ENCODE measurements around the gene ATXN3L.

The ATXN3L gene

GRCh38 chrX:13334491-13334890 is 14.6 kb upstream of the ATXN3L start:
- Histone ChIP-seq H4K20me1 (ENCODE audit: low read depth, low read length) (no peaks in the 10 kb centered on the region), H3K27ac (ENCODE audit: low read depth, low read length) (no peak overlapping the region), H3K9ac (ENCODE audit: low read length) (no peak overlapping the region), H3K36me3 (ENCODE audit: low read length) (no peaks in the 10 kb centered on the region), H3K27me3 (ENCODE audit: low read length) (no peaks in the 10 kb centered on the region), H2AFZ (ENCODE audit: low read depth, low read length, severe bottlenecking) (no peak overlapping the region), H3K9me2 (replicated peaks; ENCODE audit: insufficient read depth, low read length) (no peaks in the 10 kb centered on the region), H3K4me2 (ENCODE audit: low read depth, low read length, poor library complexity, severe bottlenecking) (no peak overlapping the region), H3F3A (ENCODE audit: insufficient read depth) (no peaks in the 10 kb centered on the region), H3K9me3 (ENCODE audit: insufficient read depth, low read length) (no peaks in the 10 kb centered on the region), H3K4me3 (ENCODE audit: insufficient read depth, low read length, poor library complexity, severe bottlenecking) (no peak overlapping the region), H3K79me2 (ENCODE audit: insufficient read depth, low read length) (no peaks in the 10 kb centered on the region)
- TF ChIP-seq, protein P1, sequence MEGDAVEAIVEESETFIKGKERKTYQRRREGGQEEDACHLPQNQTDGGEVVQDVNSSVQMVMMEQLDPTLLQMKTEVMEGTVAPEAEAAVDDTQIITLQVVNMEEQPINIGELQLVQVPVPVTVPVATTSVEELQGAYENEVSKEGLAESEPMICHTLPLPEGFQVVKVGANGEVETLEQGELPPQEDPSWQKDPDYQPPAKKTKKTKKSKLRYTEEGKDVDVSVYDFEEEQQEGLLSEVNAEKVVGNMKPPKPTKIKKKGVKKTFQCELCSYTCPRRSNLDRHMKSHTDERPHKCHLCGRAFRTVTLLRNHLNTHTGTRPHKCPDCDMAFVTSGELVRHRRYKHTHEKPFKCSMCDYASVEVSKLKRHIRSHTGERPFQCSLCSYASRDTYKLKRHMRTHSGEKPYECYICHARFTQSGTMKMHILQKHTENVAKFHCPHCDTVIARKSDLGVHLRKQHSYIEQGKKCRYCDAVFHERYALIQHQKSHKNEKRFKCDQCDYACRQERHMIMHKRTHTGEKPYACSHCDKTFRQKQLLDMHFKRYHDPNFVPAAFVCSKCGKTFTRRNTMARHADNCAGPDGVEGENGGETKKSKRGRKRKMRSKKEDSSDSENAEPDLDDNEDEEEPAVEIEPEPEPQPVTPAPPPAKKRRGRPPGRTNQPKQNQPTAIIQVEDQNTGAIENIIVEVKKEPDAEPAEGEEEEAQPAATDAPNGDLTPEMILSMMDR (IDR thresholded peaks at IDR 0.05; ENCODE audit: insufficient read depth, low read length, poor library complexity, severe bottlenecking) = no peak
- TF ChIP-seq EZH2phosphoT487 (conservative IDR thresholded peaks at IDR 0.05; ENCODE audit: low read length) = no peak

- H3K27me3 ChIP-seq (ENCODE audit: low read length) = no peaks in the 10 kb centered on the region
- no peak overlapping the region for H2AFZ ChIP-seq (ENCODE audit: low read depth, low read length, severe bottlenecking)
- H3F3A ChIP-seq (ENCODE audit: insufficient read depth) = no peaks in the 10 kb centered on the region
- no peak overlapping the region for H3K9ac ChIP-seq (ENCODE audit: low read length)
- H4K20me1 ChIP-seq (ENCODE audit: low read depth, low read length) = no peaks in the 10 kb centered on the region
- no peak overlapping the region for H3K27ac ChIP-seq (ENCODE audit: low read depth, low read length)
- no peaks in the 10 kb centered on the region for H3K9me2 ChIP-seq (replicated peaks; ENCODE audit: insufficient read depth, low read length)
- H3K9me3 ChIP-seq (ENCODE audit: insufficient read depth, low read length) = no peaks in the 10 kb centered on the region
- no peaks in the 10 kb centered on the region for H3K79me2 ChIP-seq (ENCODE audit: insufficient read depth, low read length)
- TF ChIP-seq, protein P1 (IDR thresholded peaks at IDR 0.05; ENCODE audit: insufficient read depth, low read length, poor library complexity, severe bottlenecking) = no peak
- TF ChIP-seq EZH2phosphoT487 (conservative IDR thresholded peaks at IDR 0.05; ENCODE audit: low read length) = no peak
- no peak overlapping the region for H3K4me3 ChIP-seq (ENCODE audit: insufficient read depth, low read length, poor library complexity, severe bottlenecking)
- H3K36me3 ChIP-seq (ENCODE audit: low read length) = no peaks in the 10 kb centered on the region
- H3K4me2 ChIP-seq (ENCODE audit: low read depth, low read length, poor library complexity, severe bottlenecking) = no peak overlapping the region
Observed at GRCh38 chrX:13330446-13330845, 10.6 kb upstream of the ATXN3L start.

- Histone ChIP-seq H3F3A (ENCODE audit: insufficient read depth) (no peaks in the 10 kb centered on the region), H3K79me2 (ENCODE audit: insufficient read depth, low read length) (no peaks in the 10 kb centered on the region), H3K4me3 (ENCODE audit: insufficient read depth, low read length, poor library complexity, severe bottlenecking) (no peak overlapping the region), H3K4me2 (ENCODE audit: low read depth, low read length, poor library complexity, severe bottlenecking) (no peak overlapping the region), H3K9me2 (replicated peaks; ENCODE audit: insufficient read depth, low read length) (no peaks in the 10 kb centered on the region), H3K36me3 (ENCODE audit: low read length) (no peaks in the 10 kb centered on the region), H3K27ac (ENCODE audit: low read depth, low read length) (no peak overlapping the region), H2AFZ (ENCODE audit: low read depth, low read length, severe bottlenecking) (no peak overlapping the region), H3K9ac (ENCODE audit: low read length) (no peak overlapping the region), H3K27me3 (ENCODE audit: low read length) (no peaks in the 10 kb centered on the region), H3K9me3 (ENCODE audit: insufficient read depth, low read length) (no peaks in the 10 kb centered on the region), H4K20me1 (ENCODE audit: low read depth, low read length) (no peaks in the 10 kb centered on the region)
- TF ChIP-seq EZH2phosphoT487 (conservative IDR thresholded peaks at IDR 0.05; ENCODE audit: low read length) = no peak
- TF ChIP-seq, protein P1 (IDR thresholded peaks at IDR 0.05; ENCODE audit: insufficient read depth, low read length, poor library complexity, severe bottlenecking) = no peak
Observed at GRCh38 chrX:13327666-13328065, 7.8 kb upstream of the ATXN3L start.

Measured in SU-DHL-6 (cell line).